Adrenal gland (tissue), 12 donors: ENCODE data around the gene ZBTB38. TPM values are rescaled to one million over a fixed set of nuclear protein-coding genes. Genes with fewer than 3 reads are reported as not detected.

Source experiments
- DNase-seq, 7 donors: peaks; one replicate each; pipeline ENCODE4 v3.0.0-alpha.2; 2019 to 2020
- H3K27ac ChIP-seq, 5 donors: fragments of 200-600 bp; sonication (generic) in 4 of 5; 1 replicate in 3 of 5; 2 replicates in 2 of 5; pipeline versions ENCODE4 v1.5.1 to v1.8.0; 2016 to 2020; ENCODE audit warnings: mild to moderate bottlenecking in 1 of 5
- H3K27me3 ChIP-seq: fragments of 200-600 bp; 2 replicates; pipeline ENCODE4 v1.8.0; 2021
- H3K36me3 ChIP-seq, 2 donors: fragments of 200-600 bp; replicated peaks in 1 of 2; 1 replicate in 1 of 2; 2 replicates in 1 of 2; pipeline versions ENCODE4 v1.5.1 to v1.8.0; 2018 to 2022
- H3K4me1 ChIP-seq, 2 donors: fragments of 200-600 bp; replicated peaks in 1 of 2; 1 replicate in 1 of 2; 2 replicates in 1 of 2; pipeline versions ENCODE4 v1.5.1 to v1.8.0; 2018 to 2021
- H3K4me3 ChIP-seq, 4 donors: fragments of 200-600 bp; sonication (generic) in 3 of 4; one replicate each; pipeline ENCODE4 v1.5.1; 2016 to 2018
- H3K9me3 ChIP-seq, 3 donors: fragments of 200-600 bp; sonication (generic) in 1 of 3; replicated peaks in 1 of 3; 1 replicate in 2 of 3; 2 replicates in 1 of 3; pipeline versions ENCODE4 v1.5.1 to v1.8.0; 2016 to 2021
- CTCF ChIP-seq, 6 experiments: fragments of 450-650 bp in 4 of 6; fragments of 200-600 bp in 2 of 6; sonication (generic) in 1 of 6; IDR thresholded peaks; 1 replicate in 5 of 6; 2 replicates in 1 of 6; pipeline versions ENCODE4 v1.5.1 to v1.8.0; 2016 to 2021; ENCODE audit warnings: antibody characterized with exemption in 6 of 6, mild to moderate bottlenecking in 2 of 6, moderate library complexity in 1 of 6
- POLR2A ChIP-seq, 2 donors: fragments of 450-650 bp; IDR thresholded peaks; one replicate each; pipeline ENCODE4 v1.6.1; 2017; ENCODE audit warnings: antibody characterized with exemption in 2 of 2, mild to moderate bottlenecking in 2 of 2, moderate library complexity in 1 of 2
- WGBS, 4 donors: extraction: QIAGEN DNeasy Blood & Tissue Kit in 2 of 4; methylation state at CpG; one replicate each; pipeline versions ENCODE4 v1.1.5 to v1.1.7; 2013 to 2017; 5-methylcytosine and 5-hydroxymethylcytosine counted together
- intact Hi-C, 2 donors: fragments of 100-400 bp; cut with DNase I; formaldehyde crosslinking; loops; one replicate each; pipeline versions ENCODE4 v1.14.1 to v1.15.0; 2022 to 2023
- polyA plus RNA-seq, 3 donors: library from polyadenylated mRNA; stranded (reverse); fragments of 200-250 nt in 2 of 3; fragments of 350-450 nt in 1 of 3; fragmentation: Illumina TruSeq in 1 of 3; extraction: RNeasy Lipid Tissue Mini Kit (QIAGEN cat#74804) in 1 of 3; gene quantifications; one replicate each; pipeline ENCODE4 v1.2.3, GENCODE V29; 2013 to 2014
- total RNA-seq, 9 donors: library from RNA; depleted of rRNA in 4 of 9; stranded (reverse); fragments of >200 nt in 4 of 9; fragments of 120-200 nt in 1 of 9; fragmentation: NEBNext Ultra II Directional in 1 of 9; extraction: Animal tissue kit (Norgen Biotek cat#: 25700) in 1 of 9; gene quantifications; one replicate each; pipeline versions ENCODE4 v1.1.0 to v1.2.4, GENCODE V29; 2013 to 2023
- donor health status: healthy with polysubstance abuse.
- donor health status: Bipolar disorder and iron deficiency.
- donor health status: DM: yes; HTN: yes; CAD: no.
- donor health status: DM: no; HTN: no; CAD: no.
- donor health status: DM: no; HTN: no; CAD: no.
- donor health status: DM: yes; HTN: yes; CAD: no.

ZBTB38 gene
- total and polyA plus RNA-seq, 12 donors: 12.0 to 231 (median 147) TPM

GRCh38 chr3:141321109-141321497 lies 47.2 kb upstream of the ZBTB38 start:
- intact Hi-C loops: no loop called here
- H3K27me3 ChIP-seq: no peaks in the 10 kb centered on the region
- H3K4me3 ChIP-seq: no peak overlapping the region
- TF ChIP-seq CTCF (IDR thresholded peaks at IDR 0.05) (no peak), POLR2A (IDR thresholded peaks at IDR 0.05) (no peak)
- no peak overlapping the region for H3K27ac ChIP-seq
- WGBS, 4 donors: 94 to 100% (median 96%) methylated on average over 1 of the region's 1 CpG
- H3K9me3 ChIP-seq: no peaks in the 10 kb centered on the region
- H3K36me3 ChIP-seq: no peaks in the 10 kb centered on the region
- no peak for DNase-seq
- no peaks in the 10 kb centered on the region for H3K4me1 ChIP-seq

GRCh38 chr3:141323936-141324704 lies 44.2 kb upstream of the ZBTB38 start:
- H3K27ac ChIP-seq: no peak overlapping the region
- 78 to 88% (median 84%) methylated on average over 4 of the region's 4 CpGs for WGBS, 4 donors
- no peaks in the 10 kb centered on the region for H3K4me1 ChIP-seq
- TF ChIP-seq CTCF (IDR thresholded peaks at IDR 0.05) (no peak), POLR2A (IDR thresholded peaks at IDR 0.05) (no peak)
- no peaks in the 10 kb centered on the region for H3K36me3 ChIP-seq
- no peaks in the 10 kb centered on the region for H3K9me3 ChIP-seq
- no peak overlapping the region for H3K4me3 ChIP-seq
- intact Hi-C loops: no loop called here
- H3K27me3 ChIP-seq: no peaks in the 10 kb centered on the region
- no peak for DNase-seq

- Histone ChIP-seq H3K9me3 (no peaks in the 10 kb centered on the region), H3K4me3 (no peak overlapping the region), H3K27me3 (no peaks in the 10 kb centered on the region), H3K36me3 (no peaks in the 10 kb centered on the region), H3K4me1 (no peaks in the 10 kb centered on the region), H3K27ac (no peak overlapping the region)
- intact Hi-C loops: no loop called here
- DNase-seq: no peak
- TF ChIP-seq POLR2A (IDR thresholded peaks at IDR 0.05): no peak
These were observed 42.2 kb upstream of the ZBTB38 start for GRCh38 chr3:141326123-141326522.

DNA sequence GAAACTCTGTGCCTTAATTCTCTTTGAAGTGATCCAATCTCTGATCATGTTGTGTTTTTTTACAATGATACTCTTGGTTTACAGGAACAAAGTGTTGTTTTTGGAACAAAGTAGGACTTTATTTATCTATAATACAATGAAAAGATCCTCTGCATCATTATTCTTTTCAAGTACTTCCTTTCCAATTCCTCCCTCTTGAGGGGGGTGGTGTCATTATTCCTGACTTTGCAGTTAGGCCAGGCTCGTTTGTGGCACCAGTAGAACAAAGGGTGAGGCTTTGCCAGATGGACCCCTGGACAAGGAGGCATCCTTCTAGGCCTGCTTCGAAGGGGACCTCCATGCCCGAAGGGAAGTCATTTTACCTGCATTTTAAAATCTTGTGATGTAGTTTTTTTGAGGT lies 41.7 kb upstream of the ZBTB38 start:
- no peak for DNase-seq
- intact Hi-C loops: no loop called here
- Histone ChIP-seq H3K9me3 (no peaks in the 10 kb centered on the region), H3K4me3 (no peak overlapping the region), H3K4me1 (no peaks in the 10 kb centered on the region), H3K27me3 (no peaks in the 10 kb centered on the region), H3K27ac (no peak overlapping the region), H3K36me3 (no peaks in the 10 kb centered on the region)
- no peak for TF ChIP-seq CTCF (IDR thresholded peaks at IDR 0.05)
- TF ChIP-seq POLR2A (IDR thresholded peaks at IDR 0.05): no peak
- 61 to 73% (median 68%) methylated on average over 3 of the region's 3 CpGs for WGBS, 4 donors
